K562 treated with DMSO at 1 percent for 4 hours (cell line): Measurements from ENCODE around the gene SMIM1. TPM values are rescaled to one million over a fixed set of nuclear protein-coding genes. Genes with fewer than 3 reads are reported as not detected.

Source experiments
- total RNA-seq: library from RNA; unstranded; fragments of 300-600 nt; gene quantifications from 2 replicates; pipeline ENCODE4 v1.2.3, GENCODE V29; 2022; ENCODE audit not compliant: insufficient read depth

SMIM1 gene, protein sequence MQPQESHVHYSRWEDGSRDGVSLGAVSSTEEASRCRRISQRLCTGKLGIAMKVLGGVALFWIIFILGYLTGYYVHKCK
- 81.3 and 121 TPM in 2 replicates for total RNA-seq

DNA sequence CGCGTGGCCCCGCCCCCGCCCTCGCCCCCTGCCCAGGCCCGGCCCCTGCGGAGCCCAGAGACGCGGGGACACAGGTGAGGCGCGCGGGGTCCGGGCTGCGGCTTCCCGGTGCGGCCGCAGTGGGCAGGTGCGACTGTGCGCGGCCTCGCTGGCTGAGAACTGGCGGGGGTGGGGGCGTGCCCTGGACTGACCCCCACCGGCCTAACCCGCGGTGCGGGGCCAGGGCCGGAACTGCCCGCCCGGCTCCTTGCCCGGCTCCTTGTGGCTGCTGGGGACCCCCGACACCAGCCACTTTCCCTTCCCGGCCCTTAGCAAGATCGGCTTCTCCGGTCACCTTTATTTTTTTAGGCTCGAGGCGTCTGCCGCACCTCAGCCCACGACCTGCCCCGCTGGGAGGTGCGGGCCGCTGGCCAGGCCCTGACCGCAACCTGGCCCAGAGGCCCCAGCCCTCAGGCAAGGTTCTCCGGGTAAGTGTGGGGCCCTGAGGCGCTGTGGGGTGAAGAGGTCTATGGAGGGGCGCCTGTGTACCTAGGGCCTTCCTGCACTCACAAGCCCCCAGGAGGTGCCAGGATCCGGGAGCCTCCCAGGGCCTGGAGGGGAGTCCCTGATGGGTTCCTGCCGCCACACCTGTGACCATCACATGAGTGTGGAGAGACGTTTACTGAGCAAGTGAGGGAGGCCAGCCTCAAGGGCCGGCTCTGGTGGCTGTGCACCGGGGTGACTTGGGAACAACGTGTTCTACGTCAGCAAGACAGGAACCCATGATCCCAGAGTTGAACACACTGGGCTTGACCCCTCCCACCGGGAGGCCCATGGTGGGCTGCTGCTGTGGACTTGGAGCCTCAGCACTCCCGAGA is at the start of gene SMIM1:
SMIM1 (plus strand) TSS at position 35 of the 857 bp plus-strand sequence. CDS start 2,625 bp downstream, outside the sequence.

DNA sequence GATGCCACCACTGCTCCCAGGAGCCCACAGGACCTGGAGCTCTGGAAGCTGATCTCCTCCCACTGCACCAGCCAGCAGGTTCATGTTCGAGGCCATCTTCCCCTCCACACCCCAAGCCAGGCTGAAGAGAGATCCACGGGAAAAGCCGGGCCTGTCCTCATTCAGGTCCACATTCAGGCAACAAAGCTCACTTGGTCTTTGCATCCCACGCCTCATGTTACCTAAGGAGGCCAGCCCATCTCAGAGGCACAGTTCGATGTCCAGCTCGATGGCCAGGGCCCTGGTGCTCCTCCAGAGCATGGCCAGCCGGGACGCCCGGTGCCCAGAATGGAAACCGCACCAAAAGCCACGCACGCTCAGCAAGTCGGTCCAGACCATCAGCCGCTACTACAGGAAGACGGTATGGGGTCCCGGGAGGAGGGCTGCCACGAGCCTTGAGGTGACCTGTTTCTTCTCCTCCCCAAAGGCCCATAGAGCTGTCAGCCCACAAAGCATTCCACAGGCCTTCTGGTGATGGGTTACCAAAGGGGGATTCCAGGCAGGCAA is 20.1 kb upstream of the SMIM1 start, which contains the start of gene CCDC27:
CCDC27 (plus strand) TSS at position 51 of the 546 bp plus-strand sequence; CDS start at position 83, 32 bp downstream.

GRCh38 chr1:3796215-3797061 is 23.9 kb downstream of the SMIM1 start, which contains the start of gene LRRC47:
LRRC47 (minus strand) TSS chr1:3796498; CDS start chr1:3796476, 22 bp downstream.

Other genes with a start within 250 kb of the SMIM1 start
- gene MEGF6, start 161.2 kb upstream of the SMIM1 start, total RNA-seq: 7.8 and 11.0 TPM in 2 replicates
- gene TPRG1L, start 147.7 kb upstream of the SMIM1 start, total RNA-seq: 27.9 and 30.0 TPM in 2 replicates
- 27.6 and 35.6 TPM in 2 replicates for gene WRAP73, start 122.6 kb upstream of the SMIM1 start, total RNA-seq
- 0.73 and 0.93 TPM in 2 replicates for gene TP73, start 120.2 kb upstream of the SMIM1 start, total RNA-seq
- not detected in 2 replicates for gene CCDC27, start 20.3 kb upstream of the SMIM1 start, total RNA-seq
- gene LRRC47, start 23.7 kb downstream of the SMIM1 start, total RNA-seq: 34.7 and 36.9 TPM in 2 replicates
- 23.4 and 24.2 TPM in 2 replicates for gene CEP104, start 84.5 kb downstream of the SMIM1 start, total RNA-seq
- 2.0 and 2.9 TPM in 2 replicates for gene DFFB, start 84.7 kb downstream of the SMIM1 start, total RNA-seq
- gene C1orf174, start 127.5 kb downstream of the SMIM1 start, total RNA-seq: 15.3 and 25.3 TPM in 2 replicates